ENCODE results near the gene TAT. TPM values are rescaled to one million over a fixed set of nuclear protein-coding genes. Genes with fewer than 3 reads are reported as not detected.

TAT gene
- total RNA-seq, 3 donors from 2014 or later, result 0.51 to 1.9 (median 0.72) TPM

GRCh38 chr16:71570144-71570543 lies 6.7 kb downstream of the TAT start:
- no peak overlapping the region for H3K4me3 ChIP-seq
- no peaks in the 10 kb centered on the region for H3K9me3 ChIP-seq
- peaks cover 11% of the 10 kb centered on the region for H3K4me1 ChIP-seq (ENCODE audit: low read depth)
- intact Hi-C loops (cut with DNase I, micrococcal nuclease), result no loop called here
- ATAC-seq (no peak), DNase-seq (no peak)
- TF ChIP-seq CTCF (IDR thresholded peaks at IDR 0.05), result no peak
- H3K36me3 ChIP-seq (ENCODE audit: low read depth), result no peaks in the 10 kb centered on the region

GRCh38 chr16:71569621-71570020 lies 7.3 kb downstream of the TAT start:
- intact Hi-C loops (cut with DNase I, micrococcal nuclease), result no loop called here
- no peaks in the 10 kb centered on the region for H3K9me3 ChIP-seq
- H3K36me3 ChIP-seq (ENCODE audit: low read depth), result no peaks in the 10 kb centered on the region
- ATAC-seq, result peak; percentile 71
- no peak overlapping the region for H3K4me3 ChIP-seq
- no peak for TF ChIP-seq CTCF (IDR thresholded peaks at IDR 0.05)
- peaks cover 11% of the 10 kb centered on the region for H3K4me1 ChIP-seq (ENCODE audit: low read depth)
- DNase-seq, result peak; percentile 55 to 71 (median 69)

GRCh38 chr16:71568551-71568950 lies 8.3 kb downstream of the TAT start:
- Histone ChIP-seq H3K4me1 (ENCODE audit: low read depth) (peaks cover 13% of the 10 kb centered on the region), H3K36me3 (ENCODE audit: low read depth) (no peaks in the 10 kb centered on the region), H3K4me3 (no peak overlapping the region), H3K9me3 (no peaks in the 10 kb centered on the region)
- no peak for TF ChIP-seq CTCF (IDR thresholded peaks at IDR 0.05)
- intact Hi-C loops (cut with DNase I, micrococcal nuclease), result no loop called here
- DNase-seq, result no peak
- ATAC-seq, result no peak

GRCh38 chr16:71567931-71568330 lies 9.0 kb downstream of the TAT start:
- Histone ChIP-seq H3K4me1 (ENCODE audit: low read depth) (peaks cover 13% of the 10 kb centered on the region), H3K36me3 (ENCODE audit: low read depth) (no peaks in the 10 kb centered on the region), H3K4me3 (no peak overlapping the region), H3K9me3 (no peaks in the 10 kb centered on the region)
- intact Hi-C loops (cut with DNase I, micrococcal nuclease), result no loop called here
- ATAC-seq (no peak), DNase-seq (no peak)
- no peak for TF ChIP-seq CTCF (IDR thresholded peaks at IDR 0.05)

- H3K36me3 ChIP-seq (ENCODE audit: low read depth), result no peaks in the 10 kb centered on the region
- no peak for ATAC-seq
- H3K4me1 ChIP-seq (ENCODE audit: low read depth), result peaks cover 13% of the 10 kb centered on the region
- TF ChIP-seq CTCF (IDR thresholded peaks at IDR 0.05), result no peak
- intact Hi-C loops (cut with DNase I, micrococcal nuclease), result no loop called here
- no peak overlapping the region for H3K4me3 ChIP-seq
- no peak for DNase-seq
- peaks cover 7% of the 10 kb centered on the region for H3K9me3 ChIP-seq
Measured at GRCh38 chr16:71565812-71566700, 10.8 kb downstream of the TAT start.

Data from mucosa of descending colon (tissue), 3 donors.